DND-41 (cell line): ENCODE data around the gene GOLGA6A.
A peak's percentile ranks its signal among the peaks of the same experiment; 100 is the strongest.

ENCODE experiments used
- CTCF ChIP-seq: IDR thresholded peaks from 2 replicates; pipeline ENCODE4 v1.5.1; 2012; ENCODE audit warnings: borderline replicate concordance, low read length, moderate library complexity, mild to moderate bottlenecking; ENCODE audit not compliant: poor library complexity, severe bottlenecking; ENCODE audit errors: extremely low read depth
- EZH2 ChIP-seq: IDR thresholded peaks from 3 replicates; pipeline ENCODE4 v1.6.1; 2012; ENCODE audit warnings: borderline replicate concordance, low read depth, mild to moderate bottlenecking, moderate library complexity, low read length, inconsistent platforms; ENCODE audit not compliant: severe bottlenecking

- TF ChIP-seq CTCF (peak; percentile 12), EZH2 (no peak)
Measured at GRCh38 chr15:74123131-74123429, 40.7 kb upstream of the GOLGA6A start.
